T-helper 1 cell treated with Interleukin-12 subunit alpha and Interleukin-12 subunit beta and Interleukin-4 antibody, amounts not matched to agents 30 μg/mL and 1 μg/mL, for 36 hours (primary cell): Measurements from ENCODE around the gene MTFR1L.

Experiments
- H3K27ac Mint-ChIP-seq: one replicate; pipeline ENCODE4 v1.8.0; 2021; ENCODE audit warnings: mild to moderate bottlenecking, mixed read lengths
- H3K27me3 Mint-ChIP-seq: one replicate; pipeline ENCODE4 v1.8.0; 2021; ENCODE audit warnings: low read depth, mixed read lengths
- H3K36me3 Mint-ChIP-seq: one replicate; pipeline ENCODE4 v1.8.0; 2021; ENCODE audit warnings: low read depth, mixed read lengths
- H3K4me1 Mint-ChIP-seq: one replicate; pipeline ENCODE4 v1.8.0; 2021; ENCODE audit warnings: low read depth, mixed read lengths
- H3K4me3 Mint-ChIP-seq: one replicate; pipeline ENCODE4 v1.8.0; 2021; ENCODE audit warnings: mild to moderate bottlenecking, moderate library complexity, mixed read lengths
- H3K9me3 Mint-ChIP-seq: one replicate; pipeline ENCODE4 v1.8.0; 2021; ENCODE audit warnings: mixed read lengths

Gene MTFR1L

GRCh38 chr1:25782608-25783201 is 37.0 kb upstream of the MTFR1L start:
- Mint-ChIP-seq H3K36me3 (no peaks in the 10 kb centered on the region), H3K27me3 (peaks cover 25% of the 10 kb centered on the region), H3K9me3 (no peaks in the 10 kb centered on the region), H3K4me1 (peaks cover 4% of the 10 kb centered on the region), H3K4me3 (no peak overlapping the region), H3K27ac (no peak overlapping the region)

GRCh38 chr1:25784575-25785051 is 35.1 kb upstream of the MTFR1L start:
- no peak overlapping the region for H3K27ac Mint-ChIP-seq
- no peak overlapping the region for H3K4me3 Mint-ChIP-seq
- no peaks in the 10 kb centered on the region for H3K36me3 Mint-ChIP-seq
- H3K9me3 Mint-ChIP-seq = no peaks in the 10 kb centered on the region
- peaks cover 31% of the 10 kb centered on the region for H3K27me3 Mint-ChIP-seq
- H3K4me1 Mint-ChIP-seq = no peaks in the 10 kb centered on the region

- Mint-ChIP-seq H3K4me1 (no peaks in the 10 kb centered on the region), H3K27ac (no peak overlapping the region), H3K36me3 (no peaks in the 10 kb centered on the region), H3K27me3 (peaks cover 36% of the 10 kb centered on the region), H3K9me3 (no peaks in the 10 kb centered on the region), H3K4me3 (no peak overlapping the region)
Measured at GRCh38 chr1:25785333-25786067, 34.3 kb upstream of the MTFR1L start.

- H3K36me3 Mint-ChIP-seq = no peaks in the 10 kb centered on the region
- H3K9me3 Mint-ChIP-seq = no peaks in the 10 kb centered on the region
- no peak overlapping the region for H3K4me3 Mint-ChIP-seq
- no peaks in the 10 kb centered on the region for H3K4me1 Mint-ChIP-seq
- peaks cover 41% of the 10 kb centered on the region for H3K27me3 Mint-ChIP-seq
- no peak overlapping the region for H3K27ac Mint-ChIP-seq
Measured at GRCh38 chr1:25786887-25787759, 32.6 kb upstream of the MTFR1L start.

GRCh38 chr1:25787760-25788166 is 32.0 kb upstream of the MTFR1L start:
- no peak overlapping the region for H3K27ac Mint-ChIP-seq
- no peaks in the 10 kb centered on the region for H3K9me3 Mint-ChIP-seq
- no peaks in the 10 kb centered on the region for H3K4me1 Mint-ChIP-seq
- H3K36me3 Mint-ChIP-seq = no peaks in the 10 kb centered on the region
- no peak overlapping the region for H3K4me3 Mint-ChIP-seq
- peaks cover 40% of the 10 kb centered on the region for H3K27me3 Mint-ChIP-seq

GRCh38 chr1:25790472-25790871 is 29.3 kb upstream of the MTFR1L start:
- peaks cover 49% of the 10 kb centered on the region for H3K27me3 Mint-ChIP-seq
- no peaks in the 10 kb centered on the region for H3K4me1 Mint-ChIP-seq
- H3K4me3 Mint-ChIP-seq = no peak overlapping the region
- no peaks in the 10 kb centered on the region for H3K36me3 Mint-ChIP-seq
- no peak overlapping the region for H3K27ac Mint-ChIP-seq
- H3K9me3 Mint-ChIP-seq = no peaks in the 10 kb centered on the region

- no peak overlapping the region for H3K4me3 Mint-ChIP-seq
- H3K4me1 Mint-ChIP-seq = peaks cover 9% of the 10 kb centered on the region
- H3K27me3 Mint-ChIP-seq = peaks cover 56% of the 10 kb centered on the region
- H3K9me3 Mint-ChIP-seq = no peaks in the 10 kb centered on the region
- H3K36me3 Mint-ChIP-seq = peaks cover 2% of the 10 kb centered on the region
- no peak overlapping the region for H3K27ac Mint-ChIP-seq
Measured at GRCh38 chr1:25792115-25792514, 27.6 kb upstream of the MTFR1L start.

GRCh38 chr1:25793585-25794170 is 26.1 kb upstream of the MTFR1L start:
- no peaks in the 10 kb centered on the region for H3K9me3 Mint-ChIP-seq
- no peak overlapping the region for H3K4me3 Mint-ChIP-seq
- H3K36me3 Mint-ChIP-seq = peaks cover 2% of the 10 kb centered on the region
- no peak overlapping the region for H3K27ac Mint-ChIP-seq
- H3K27me3 Mint-ChIP-seq = peaks cover 50% of the 10 kb centered on the region
- peaks cover 13% of the 10 kb centered on the region for H3K4me1 Mint-ChIP-seq

GRCh38 chr1:25794325-25794724 is 25.4 kb upstream of the MTFR1L start:
- Mint-ChIP-seq H3K4me1 (peaks cover 13% of the 10 kb centered on the region), H3K4me3 (no peak overlapping the region), H3K27ac (no peak overlapping the region), H3K27me3 (peaks cover 50% of the 10 kb centered on the region), H3K9me3 (no peaks in the 10 kb centered on the region), H3K36me3 (peaks cover 2% of the 10 kb centered on the region)

- Mint-ChIP-seq H3K4me3 (no peak overlapping the region), H3K27ac (peak overlapping the region; percentile 4), H3K4me1 (peaks cover 13% of the 10 kb centered on the region), H3K36me3 (peaks cover 2% of the 10 kb centered on the region), H3K9me3 (no peaks in the 10 kb centered on the region), H3K27me3 (peaks cover 47% of the 10 kb centered on the region)
Measured at GRCh38 chr1:25795211-25795610, 24.5 kb upstream of the MTFR1L start.

- peak overlapping the region; percentile 20 for H3K4me3 Mint-ChIP-seq
- H3K4me1 Mint-ChIP-seq = peaks cover 19% of the 10 kb centered on the region
- H3K27me3 Mint-ChIP-seq = peaks cover 50% of the 10 kb centered on the region
- H3K27ac Mint-ChIP-seq = no peak overlapping the region
- no peaks in the 10 kb centered on the region for H3K9me3 Mint-ChIP-seq
- peaks cover 2% of the 10 kb centered on the region for H3K36me3 Mint-ChIP-seq
Measured at GRCh38 chr1:25795946-25796810, 23.6 kb upstream of the MTFR1L start.

- Mint-ChIP-seq H3K27ac (peak overlapping the region; percentile 17), H3K27me3 (peaks cover 44% of the 10 kb centered on the region), H3K36me3 (peaks cover 2% of the 10 kb centered on the region), H3K9me3 (no peaks in the 10 kb centered on the region), H3K4me3 (peak overlapping the region; percentile 20), H3K4me1 (peaks cover 19% of the 10 kb centered on the region)
Measured at GRCh38 chr1:25796811-25797458, 22.8 kb upstream of the MTFR1L start.

GRCh38 chr1:25797939-25798338 is 21.8 kb upstream of the MTFR1L start:
- H3K36me3 Mint-ChIP-seq = peaks cover 2% of the 10 kb centered on the region
- H3K27ac Mint-ChIP-seq = no peak overlapping the region
- H3K4me3 Mint-ChIP-seq = no peak overlapping the region
- peaks cover 24% of the 10 kb centered on the region for H3K4me1 Mint-ChIP-seq
- no peaks in the 10 kb centered on the region for H3K9me3 Mint-ChIP-seq
- H3K27me3 Mint-ChIP-seq = peaks cover 47% of the 10 kb centered on the region
